Measurements from ENCODE around the gene IFFO2. TPM values are rescaled to one million over a fixed set of nuclear protein-coding genes. Genes with fewer than 3 reads are reported as not detected.
A peak's percentile ranks its signal among the peaks of the same experiment; 100 is the strongest.

The IFFO2 gene
- total RNA-seq, 5 donors from 2014 or later (not counting 1 experiment from before 2014, with no cell fraction given), result 36.0 to 76.2 (median 37.7) TPM

DNA sequence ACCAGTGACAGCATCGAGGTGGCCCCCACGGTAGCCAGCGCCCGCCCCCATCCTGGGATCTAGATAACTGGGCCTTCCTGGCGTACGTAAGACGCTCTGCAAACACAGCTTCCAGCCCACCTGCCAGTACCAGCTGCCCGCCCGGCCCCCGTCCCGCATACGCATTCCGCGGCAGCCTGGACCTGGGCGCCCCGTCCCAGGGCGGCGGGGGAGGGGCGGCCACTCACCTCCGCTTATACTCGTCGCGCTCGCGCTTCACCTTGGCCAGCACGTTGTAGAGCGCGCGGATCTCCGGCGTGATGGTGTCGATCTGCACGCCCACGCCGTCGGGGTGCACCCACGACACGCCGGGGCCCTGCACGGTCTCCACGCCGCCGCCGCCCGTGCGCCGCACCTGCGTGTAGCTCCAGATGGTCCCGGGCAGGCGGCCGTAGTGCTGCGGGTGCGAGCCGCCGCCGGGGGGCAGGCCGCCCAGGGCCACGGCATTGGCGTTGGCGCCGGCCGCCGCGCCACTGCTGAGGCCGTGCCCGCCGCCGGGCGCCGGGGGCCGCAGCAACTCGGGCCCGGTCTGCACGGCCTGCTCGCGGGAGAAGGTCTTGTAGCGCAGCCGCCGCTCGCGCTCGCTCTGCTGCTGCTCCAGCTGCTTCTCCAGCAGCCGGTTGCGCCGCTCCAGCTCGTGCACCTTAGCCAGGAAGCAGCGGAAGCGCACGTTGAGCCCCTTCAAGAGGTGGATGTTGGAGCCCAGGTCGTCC lies 859 bp downstream of the IFFO2 start:
- Histone ChIP-seq H3K27me3 (replicated peaks in 1 of 2; ENCODE audit: control insufficient read depth in 2 of 2, extremely low read depth in 1 of 2, insufficient read depth in 2 of 2, low read length in 1 of 2) (peaks cover 0 to 5% of the 10 kb centered on the region in 2 experiments), H3K27ac (ENCODE audit: low read length) (peak overlapping the region; percentile 100), H3K4me1 (ENCODE audit: control insufficient read depth in 1 of 2, extremely low read depth in 1 of 2, insufficient read depth in 2 of 2, low read length in 2 of 2) (peaks cover 49 to 63% of the 10 kb centered on the region in 2 experiments), H3K9me3 (no peaks in the 10 kb centered on the region), H3K4me3 (ENCODE audit: control insufficient read depth in 1 of 2, extremely low read depth in 1 of 2, low read length in 1 of 2) (peak overlapping the region; percentile 55 to 71), H3K36me3 (ENCODE audit: control insufficient read depth in 2 of 2, extremely low read depth in 1 of 2, insufficient read depth in 1 of 2, low read length in 1 of 2) (no peaks in the 10 kb centered on the region)
- peaks cover 63 to 68% (median 65%) of the 10 kb centered on the region in 3 donors for H3K4me1 Mint-ChIP-seq
- no peaks in the 10 kb centered on the region for H3K9me3 Mint-ChIP-seq
- WGBS (ENCODE audit: insufficient coverage), result under 1% methylated on average over 90 of the region's 90 CpGs
- DNase-seq (peak; percentile 31 to 72 (median 56)), ATAC-seq (replicated peaks in 1 of 4) (peak; percentile 21 to 42 (median 36))
- peak overlapping the region; percentile 88 to 90 (median 89) for H3K4me3 Mint-ChIP-seq
- H3K27me3 Mint-ChIP-seq, result no peaks in the 10 kb centered on the region
- H3K36me3 Mint-ChIP-seq, result peaks cover 4% of the 10 kb centered on the region
- ChIA-PET CTCF (interaction anchor here in 1 of 2 donors (1.3 to 1.5 kb wide), 3 partner anchors 17 to 43 kb away, joined by 4 to 7 read pairs (median 6); no protein-coding TSS in a partner anchor), POLR2A (interaction anchor here (0.6 to 1.7 kb wide), 3 partner anchors 9 to 117 kb away, joined by 3 to 5 read pairs (median 3); no protein-coding TSS in a partner anchor)
- H3K27ac Mint-ChIP-seq, result peak overlapping the region; percentile 99

- Mint-ChIP-seq H3K4me1 (peaks cover 68 to 70% (median 69%) of the 10 kb centered on the region in 3 donors), H3K4me3 (peak overlapping the region; percentile 88 to 90 (median 89)), H3K36me3 (peaks cover 4% of the 10 kb centered on the region), H3K27ac (peak overlapping the region; percentile 99), H3K27me3 (no peaks in the 10 kb centered on the region), H3K9me3 (no peaks in the 10 kb centered on the region)
- Histone ChIP-seq H3K4me3 (ENCODE audit: control insufficient read depth in 1 of 2, extremely low read depth in 1 of 2, low read length in 1 of 2) (peak overlapping the region; percentile 55 to 71), H3K36me3 (ENCODE audit: control insufficient read depth in 2 of 2, extremely low read depth in 1 of 2, insufficient read depth in 1 of 2, low read length in 1 of 2) (no peaks in the 10 kb centered on the region), H3K9me3 (no peaks in the 10 kb centered on the region), H3K27me3 (replicated peaks in 1 of 2; ENCODE audit: control insufficient read depth in 2 of 2, extremely low read depth in 1 of 2, insufficient read depth in 2 of 2, low read length in 1 of 2) (peaks cover 0 to 5% of the 10 kb centered on the region in 2 experiments), H3K4me1 (ENCODE audit: control insufficient read depth in 1 of 2, extremely low read depth in 1 of 2, insufficient read depth in 2 of 2, low read length in 2 of 2) (peaks cover 53 to 68% of the 10 kb centered on the region in 2 experiments), H3K27ac (ENCODE audit: low read length) (peak overlapping the region; percentile 100)
- ChIA-PET POLR2A (interaction anchor here (0.6 to 1.7 kb wide), 3 partner anchors 8 to 117 kb away, joined by 3 to 5 read pairs (median 3); no protein-coding TSS in a partner anchor), CTCF (interaction anchor here in 1 of 2 donors (1.3 kb wide), 1 partner anchor 18 kb away, joined by 4 read pairs; no protein-coding TSS in a partner anchor)
- DNase-seq, result no peak
- no peak for ATAC-seq (replicated peaks in 1 of 4)
- WGBS (ENCODE audit: insufficient coverage), result 7% methylated on average over 3 of the region's 6 CpGs
These were observed 1.4 kb downstream of the IFFO2 start for GRCh38 chr1:18955131-18955440.

- Histone ChIP-seq H3K4me1 (ENCODE audit: control insufficient read depth in 1 of 2, extremely low read depth in 1 of 2, insufficient read depth in 2 of 2, low read length in 2 of 2) (peaks cover 59 to 74% of the 10 kb centered on the region in 2 experiments), H3K27ac (ENCODE audit: low read length) (peak overlapping the region; percentile 100), H3K27me3 (replicated peaks in 1 of 2; ENCODE audit: control insufficient read depth in 2 of 2, extremely low read depth in 1 of 2, insufficient read depth in 2 of 2, low read length in 1 of 2) (peaks cover 0 to 5% of the 10 kb centered on the region in 2 experiments), H3K36me3 (ENCODE audit: control insufficient read depth in 2 of 2, extremely low read depth in 1 of 2, insufficient read depth in 1 of 2, low read length in 1 of 2) (no peaks in the 10 kb centered on the region), H3K9me3 (no peaks in the 10 kb centered on the region), H3K4me3 (ENCODE audit: control insufficient read depth in 1 of 2, extremely low read depth in 1 of 2, low read length in 1 of 2) (peak overlapping the region; percentile 55 to 71)
- no peaks in the 10 kb centered on the region for H3K9me3 Mint-ChIP-seq
- POLR2A ChIA-PET, result interaction anchor here in 1 of 2 donors (1.2 kb wide), 1 partner anchor 8 kb away, joined by 3 read pairs; no protein-coding TSS in a partner anchor
- CTCF ChIA-PET, result interaction anchor here in 1 of 2 donors (1.3 kb wide), 1 partner anchor 18 kb away, joined by 4 read pairs; no protein-coding TSS in a partner anchor
- H3K4me1 Mint-ChIP-seq, result peaks cover 75 to 76% (median 75%) of the 10 kb centered on the region in 3 donors
- H3K36me3 Mint-ChIP-seq, result peaks cover 4% of the 10 kb centered on the region
- peak overlapping the region; percentile 99 for H3K27ac Mint-ChIP-seq
- ATAC-seq (replicated peaks in 1 of 4) (no peak), DNase-seq (peak in 1 of 35 experiments; percentile 38)
- H3K27me3 Mint-ChIP-seq, result no peaks in the 10 kb centered on the region
- WGBS (ENCODE audit: insufficient coverage), result 50% methylated on average over 2 of the region's 7 CpGs
- peak overlapping the region; percentile 88 to 90 (median 89) for H3K4me3 Mint-ChIP-seq
These were observed 2.0 kb downstream of the IFFO2 start for GRCh38 chr1:18954270-18955071.

DNA sequence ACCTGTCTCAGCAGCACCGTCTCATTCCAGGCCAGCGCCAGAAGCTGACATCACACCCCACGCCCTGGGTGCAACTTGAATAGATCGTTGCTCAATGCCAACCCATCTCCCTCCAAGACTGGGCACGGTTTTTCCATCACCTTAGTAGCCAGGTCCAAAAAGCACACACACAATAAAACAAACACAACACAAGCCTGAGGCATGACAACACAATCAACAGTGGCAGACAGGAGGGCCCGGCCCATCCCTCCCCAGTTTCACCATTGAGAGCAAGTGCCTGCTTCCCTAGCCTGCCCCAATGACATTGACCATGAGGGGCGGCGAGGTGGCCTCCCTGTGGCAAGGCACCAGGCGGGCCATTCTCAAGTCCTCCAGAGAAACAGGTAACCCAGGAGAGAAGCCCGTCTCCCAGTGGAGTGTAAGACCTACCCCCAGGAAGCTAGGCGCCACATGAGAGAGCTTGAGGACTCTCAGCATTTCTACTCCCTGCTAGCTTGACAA lies 2.7 kb downstream of the IFFO2 start:
- peak overlapping the region; percentile 100 for H3K27ac ChIP-seq (ENCODE audit: low read length)
- H3K36me3 ChIP-seq (ENCODE audit: control insufficient read depth in 2 of 2, extremely low read depth in 1 of 2, insufficient read depth in 1 of 2, low read length in 1 of 2), result no peaks in the 10 kb centered on the region
- peaks cover 66 to 81% of the 10 kb centered on the region in 2 experiments for H3K4me1 ChIP-seq (ENCODE audit: control insufficient read depth in 1 of 2, extremely low read depth in 1 of 2, insufficient read depth in 2 of 2, low read length in 2 of 2)
- no peaks in the 10 kb centered on the region for H3K9me3 ChIP-seq
- Mint-ChIP-seq H3K27ac (peak overlapping the region; percentile 99), H3K9me3 (no peaks in the 10 kb centered on the region), H3K4me3 (peak overlapping the region; percentile 88 to 90 (median 89)), H3K36me3 (peaks cover 4% of the 10 kb centered on the region), H3K4me1 (peaks cover 81 to 83% (median 82%) of the 10 kb centered on the region in 3 donors), H3K27me3 (no peaks in the 10 kb centered on the region)
- DNase-seq (peak in 1 of 35 experiments; percentile 43), ATAC-seq (replicated peaks in 1 of 4) (no peak)
- ChIA-PET CTCF (no interaction called here), POLR2A (no interaction called here)
- 65% methylated on average over 9 of the region's 11 CpGs for WGBS (ENCODE audit: insufficient coverage)
- peaks cover 0 to 5% of the 10 kb centered on the region in 2 experiments for H3K27me3 ChIP-seq (replicated peaks in 1 of 2; ENCODE audit: control insufficient read depth in 2 of 2, extremely low read depth in 1 of 2, insufficient read depth in 2 of 2, low read length in 1 of 2)
- peak overlapping the region; percentile 55 to 71 for H3K4me3 ChIP-seq (ENCODE audit: control insufficient read depth in 1 of 2, extremely low read depth in 1 of 2, low read length in 1 of 2)

- CTCF ChIA-PET, result interaction anchor here in 1 of 2 donors (1.0 to 2.6 kb wide), 4 partner anchors 26 to 45 kb away, joined by 3 to 9 read pairs (median 9); no protein-coding TSS in a partner anchor
- Histone ChIP-seq H3K4me3 (ENCODE audit: control insufficient read depth in 1 of 2, extremely low read depth in 1 of 2, low read length in 1 of 2) (peak overlapping the region; percentile 48 to 55), H3K9me3 (no peaks in the 10 kb centered on the region), H3K27me3 (replicated peaks in 1 of 2; ENCODE audit: control insufficient read depth in 2 of 2, extremely low read depth in 1 of 2, insufficient read depth in 2 of 2, low read length in 1 of 2) (no peaks in the 10 kb centered on the region), H3K4me1 (ENCODE audit: control insufficient read depth in 1 of 2, extremely low read depth in 1 of 2, insufficient read depth in 2 of 2, low read length in 2 of 2) (peaks cover 66 to 82% of the 10 kb centered on the region in 2 experiments), H3K27ac (ENCODE audit: low read length) (peak overlapping the region; percentile 100), H3K36me3 (ENCODE audit: control insufficient read depth in 2 of 2, extremely low read depth in 1 of 2, insufficient read depth in 1 of 2, low read length in 1 of 2) (no peaks in the 10 kb centered on the region)
- Mint-ChIP-seq H3K36me3 (peaks cover 4% of the 10 kb centered on the region), H3K9me3 (no peaks in the 10 kb centered on the region), H3K27ac (peak overlapping the region; percentile 99), H3K4me3 (peak overlapping the region; percentile 88 to 90 (median 89)), H3K4me1 (peaks cover 82 to 86% (median 84%) of the 10 kb centered on the region in 3 donors), H3K27me3 (no peaks in the 10 kb centered on the region)
- POLR2A ChIA-PET, result interaction anchor here in 1 of 2 donors (0.9 kb wide), 1 partner anchor 25 kb away, joined by 6 read pairs; no protein-coding TSS in a partner anchor
- 4% methylated on average over 8 of the region's 8 CpGs for WGBS (ENCODE audit: insufficient coverage)
- ATAC-seq (replicated peaks in 1 of 4) (peak in 3 of 4 experiments; percentile 11 to 56 (median 20)), DNase-seq (peak in 34 of 35 experiments; percentile 55 to 94 (median 76))
These were observed 4.6 kb downstream of the IFFO2 start for GRCh38 chr1:18951818-18952391.
